Activated naive CD8-positive, alpha-beta T cell treated with anti-CD3 and anti-CD28 coated beads, Interleukin-2, amount 10 ng/mL, durations not matched to agents 7 days and 5 days (primary cell): ENCODE results near the gene SMIM3. TPM values are rescaled to one million over a fixed set of nuclear protein-coding genes. Genes with fewer than 3 reads are reported as not detected.
"Not testable (repeated sequence)": the region's sequence is repeated elsewhere in the genome, so short reads cannot be mapped to it uniquely, and the experiment has no call there.

Experiments
- ATAC-seq: fragments of 150-1000 bp; cut with Tn5 transposase; one replicate; pipeline ENCODE4 v1.10.0; 2021; ENCODE audit warnings: low read depth, moderate library complexity
- POLR2A ChIA-PET: fragments of 350-600 bp; sonication (Branson Sonifier 250); formaldehyde crosslinking; loops from one replicate; lab custom pipeline; 2021; ENCODE audit warnings: antibody characterized with exemption; lab: Charles Lee
- DNase-seq: peaks from one replicate; pipeline ENCODE4 v3.0.0; 2021
- H3K27ac Mint-ChIP-seq: one replicate; pipeline ENCODE4 v1.8.0; 2022; ENCODE audit warnings: mild to moderate bottlenecking, mixed read lengths
- H3K27me3 Mint-ChIP-seq: one replicate; pipeline ENCODE4 v1.8.0; 2022; ENCODE audit warnings: mild to moderate bottlenecking, moderate library complexity, mixed read lengths
- H3K36me3 Mint-ChIP-seq: one replicate; pipeline ENCODE4 v1.8.0; 2021; ENCODE audit warnings: mild to moderate bottlenecking, mixed read lengths
- H3K4me1 Mint-ChIP-seq: one replicate; pipeline ENCODE4 v1.8.0; 2021; ENCODE audit warnings: mixed read lengths
- H3K4me3 Mint-ChIP-seq: one replicate; pipeline ENCODE4 v1.8.0; 2022; ENCODE audit warnings: mild to moderate bottlenecking, moderate library complexity, mixed read lengths
- H3K9me3 Mint-ChIP-seq: one replicate; pipeline ENCODE4 v1.8.0; 2021; ENCODE audit warnings: mixed read lengths
- total RNA-seq, 2 experiments: library from RNA; stranded (reverse); gene quantifications; one replicate each; pipeline ENCODE4 v1.2.3, GENCODE V29; 2021

Gene SMIM3
- total RNA-seq, 2 experiments from 2014 or later = 15.7 to 16.8 TPM

GRCh38 chr5:150789450-150789849, 10.9 kb downstream of the SMIM3 start:
- Mint-ChIP-seq H3K27ac (peak overlapping the region; percentile 69), H3K4me3 (peak overlapping the region; percentile 70), H3K4me1 (peaks cover 48% of the 10 kb centered on the region), H3K27me3 (no peaks in the 10 kb centered on the region), H3K36me3 (peaks cover 47% of the 10 kb centered on the region), H3K9me3 (peaks cover 12% of the 10 kb centered on the region)
- DNase-seq (no peak), ATAC-seq (no peak)
- POLR2A ChIA-PET = interaction anchor here (2.0 to 2.7 kb wide), 3 partner anchors 11 to 89 kb away, joined by 12 to 23 read pairs (median 12); partner anchors contain the start of genes IRGM, RBM22 and SMIM3

- H3K27ac Mint-ChIP-seq = peak overlapping the region; percentile 69
- peaks cover 45% of the 10 kb centered on the region for H3K4me1 Mint-ChIP-seq
- peak; percentile 43 for DNase-seq
- peak; percentile 99 for ATAC-seq
- H3K9me3 Mint-ChIP-seq = peaks cover 13% of the 10 kb centered on the region
- POLR2A ChIA-PET = interaction anchor here (2.0 to 2.7 kb wide), 3 partner anchors 11 to 89 kb away, joined by 12 to 23 read pairs (median 12); partner anchors contain the start of genes IRGM, RBM22 and SMIM3
- no peaks in the 10 kb centered on the region for H3K27me3 Mint-ChIP-seq
- peak overlapping the region; percentile 70 for H3K4me3 Mint-ChIP-seq
- H3K36me3 Mint-ChIP-seq = peaks cover 46% of the 10 kb centered on the region
Observed at GRCh38 chr5:150789943-150790611, 11.5 kb downstream of the SMIM3 start.

- H3K9me3 Mint-ChIP-seq = peaks cover 9% of the 10 kb centered on the region
- no peaks in the 10 kb centered on the region for H3K27me3 Mint-ChIP-seq
- ATAC-seq (no peak), DNase-seq (no peak)
- H3K36me3 Mint-ChIP-seq = peaks cover 43% of the 10 kb centered on the region
- H3K4me3 Mint-ChIP-seq = peak overlapping the region; percentile 35
- H3K4me1 Mint-ChIP-seq = peaks cover 40% of the 10 kb centered on the region
- no peak overlapping the region for H3K27ac Mint-ChIP-seq
- POLR2A ChIA-PET = interaction anchor here (1.6 to 2.7 kb wide), 2 partner anchors 55 to 91 kb away, joined by 4 to 12 read pairs; partner anchors contain the start of genes IRGM and RBM22
Observed at GRCh38 chr5:150791536-150791935, 13.0 kb downstream of the SMIM3 start.

GRCh38 chr5:150793423-150793888, 14.9 kb downstream of the SMIM3 start:
- H3K9me3 Mint-ChIP-seq, H3K4me3 Mint-ChIP-seq, H3K27ac Mint-ChIP-seq, DNase-seq, ATAC-seq, POLR2A ChIA-PET, H3K27me3 Mint-ChIP-seq: not testable (repeated sequence)
- H3K4me1 Mint-ChIP-seq = peaks cover 35% of the 10 kb centered on the region
- peaks cover 44% of the 10 kb centered on the region for H3K36me3 Mint-ChIP-seq

- no peak for ATAC-seq
- H3K4me1 Mint-ChIP-seq = peaks cover 22% of the 10 kb centered on the region
- H3K27me3 Mint-ChIP-seq = no peaks in the 10 kb centered on the region
- H3K36me3 Mint-ChIP-seq = peaks cover 44% of the 10 kb centered on the region
- POLR2A ChIA-PET = no interaction called here
- peaks cover 8% of the 10 kb centered on the region for H3K9me3 Mint-ChIP-seq
- DNase-seq = no peak
- H3K4me3 Mint-ChIP-seq = no peak overlapping the region
- no peak overlapping the region for H3K27ac Mint-ChIP-seq
Observed at GRCh38 chr5:150794927-150795326, 16.4 kb downstream of the SMIM3 start.

GRCh38 chr5:150797384-150797783, 18.8 kb downstream of the SMIM3 start:
- Mint-ChIP-seq H3K27me3 (peaks cover 3% of the 10 kb centered on the region), H3K9me3 (peaks cover 8% of the 10 kb centered on the region), H3K4me1 (peaks cover 13% of the 10 kb centered on the region), H3K4me3 (no peak overlapping the region), H3K27ac (no peak overlapping the region), H3K36me3 (peaks cover 36% of the 10 kb centered on the region)
- DNase-seq (no peak), ATAC-seq (no peak)
- POLR2A ChIA-PET = no interaction called here

GRCh38 chr5:150801117-150801927, 22.8 kb downstream of the SMIM3 start:
- no peak overlapping the region for H3K27ac Mint-ChIP-seq
- POLR2A ChIA-PET = interaction anchor here (3.1 kb wide), 1 partner anchor 45 kb away, joined by 15 read pairs; the partner anchor contains the start of gene IRGM
- H3K4me3 Mint-ChIP-seq = no peak overlapping the region
- H3K4me1 Mint-ChIP-seq = peaks cover 10% of the 10 kb centered on the region
- H3K27me3 Mint-ChIP-seq = peaks cover 5% of the 10 kb centered on the region
- H3K36me3 Mint-ChIP-seq = peaks cover 15% of the 10 kb centered on the region
- peaks cover 5% of the 10 kb centered on the region for H3K9me3 Mint-ChIP-seq
- peak; percentile 66 for ATAC-seq
- DNase-seq = no peak

GRCh38 chr5:150804388-150804787, 25.8 kb downstream of the SMIM3 start:
- Mint-ChIP-seq H3K4me1 (peaks cover 7% of the 10 kb centered on the region), H3K9me3 (peaks cover 5% of the 10 kb centered on the region), H3K27ac (no peak overlapping the region), H3K4me3 (no peak overlapping the region), H3K36me3 (no peaks in the 10 kb centered on the region), H3K27me3 (peaks cover 5% of the 10 kb centered on the region)
- POLR2A ChIA-PET = no interaction called here
- ATAC-seq (no peak), DNase-seq (no peak)

- H3K27ac Mint-ChIP-seq = no peak overlapping the region
- ATAC-seq = no peak
- peaks cover 2% of the 10 kb centered on the region for H3K27me3 Mint-ChIP-seq
- peaks cover 2% of the 10 kb centered on the region for H3K36me3 Mint-ChIP-seq
- peaks cover 8% of the 10 kb centered on the region for H3K9me3 Mint-ChIP-seq
- H3K4me1 Mint-ChIP-seq = peaks cover 2% of the 10 kb centered on the region
- H3K4me3 Mint-ChIP-seq = no peak overlapping the region
- no peak for DNase-seq
- POLR2A ChIA-PET = interaction anchor here (0.6 kb wide), 1 partner anchor 350 kb away, joined by 3 read pairs; no protein-coding TSS in a partner anchor
Observed at GRCh38 chr5:150809363-150809762, 30.8 kb downstream of the SMIM3 start.

- Mint-ChIP-seq H3K4me3 (no peak overlapping the region), H3K9me3 (peaks cover 22% of the 10 kb centered on the region), H3K27ac (no peak overlapping the region), H3K4me1 (peaks cover 3% of the 10 kb centered on the region), H3K27me3 (no peaks in the 10 kb centered on the region), H3K36me3 (peaks cover 7% of the 10 kb centered on the region)
- POLR2A ChIA-PET = no interaction called here
- ATAC-seq (no peak), DNase-seq (no peak)
Observed at GRCh38 chr5:150815010-150815409, 36.5 kb downstream of the SMIM3 start.

- Mint-ChIP-seq H3K9me3 (peaks cover 29% of the 10 kb centered on the region), H3K4me3 (no peak overlapping the region), H3K4me1 (peaks cover 3% of the 10 kb centered on the region), H3K36me3 (peaks cover 5% of the 10 kb centered on the region), H3K27me3 (no peaks in the 10 kb centered on the region), H3K27ac (no peak overlapping the region)
- POLR2A ChIA-PET = no interaction called here
- DNase-seq (no peak), ATAC-seq (no peak)
Observed at GRCh38 chr5:150816946-150817345, 38.4 kb downstream of the SMIM3 start.

- Mint-ChIP-seq H3K36me3 (no peaks in the 10 kb centered on the region), H3K4me1 (no peaks in the 10 kb centered on the region), H3K4me3 (no peak overlapping the region), H3K27me3 (peaks cover 6% of the 10 kb centered on the region), H3K9me3 (peaks cover 20% of the 10 kb centered on the region), H3K27ac (no peak overlapping the region)
- POLR2A ChIA-PET = no interaction called here
- ATAC-seq (no peak), DNase-seq (no peak)
Observed at GRCh38 chr5:150829744-150830143, 51.2 kb downstream of the SMIM3 start.

- not testable (repeated sequence) for ATAC-seq
- H3K9me3 Mint-ChIP-seq = peaks cover 20% of the 10 kb centered on the region
Observed at GRCh38 chr5:150831821-150832220, 53.3 kb downstream of the SMIM3 start.

More at GRCh38 chr5:150831821-150832220, 53.3 kb downstream of the SMIM3 start:
- H3K4me1 Mint-ChIP-seq, H3K27me3 Mint-ChIP-seq, H3K36me3 Mint-ChIP-seq, POLR2A ChIA-PET, H3K4me3 Mint-ChIP-seq, H3K27ac Mint-ChIP-seq, DNase-seq: not testable (repeated sequence)
